Measurements from ENCODE around the gene PTH1R.

The PTH1R gene

GRCh38 chr3:46853441-46854415, 23.8 kb upstream of the PTH1R start:
- Histone ChIP-seq H3K4me2 (ENCODE audit: insufficient read depth, low read length) (no peak overlapping the region), H3K4me3 (ENCODE audit: low read depth in 1 of 2, low read length in 2 of 2) (no peak overlapping the region), H2AFZ (ENCODE audit: low read depth, low read length) (no peak overlapping the region), H3K79me2 (ENCODE audit: insufficient read depth, low read length) (no peaks in the 10 kb centered on the region), H3K9me3 (ENCODE audit: insufficient read depth, low read length, severe bottlenecking) (no peaks in the 10 kb centered on the region), H4K20me1 (ENCODE audit: insufficient read depth, low read length) (no peaks in the 10 kb centered on the region), H3K27me3 (ENCODE audit: insufficient read depth, low read length, poor library complexity) (no peaks in the 10 kb centered on the region), H3K36me3 (ENCODE audit: insufficient read depth, low read length) (no peaks in the 10 kb centered on the region), H3K9ac (ENCODE audit: low read depth, low read length) (no peak overlapping the region), H3K4me1 (ENCODE audit: insufficient read depth, low read length) (no peaks in the 10 kb centered on the region), H3K27ac (ENCODE audit: low read length) (no peak overlapping the region)
- no peak for ATAC-seq (ENCODE audit: insufficient read depth, low read depth)
- TF ChIP-seq CTCF (IDR thresholded peaks at IDR 0.05; ENCODE audit: borderline replicate concordance, extremely low read depth, low read length, poor library complexity, severe bottlenecking), result no peak
- TF ChIP-seq EZH2 (IDR thresholded peaks at IDR 0.05; ENCODE audit: borderline replicate concordance, low read depth, low read length, severe bottlenecking), result no peak
- DNase-seq, result no peak

GRCh38 chr3:46854555-46854991, 22.9 kb upstream of the PTH1R start:
- H3K9me3 ChIP-seq (ENCODE audit: insufficient read depth, low read length, severe bottlenecking), result no peaks in the 10 kb centered on the region
- no peaks in the 10 kb centered on the region for H3K36me3 ChIP-seq (ENCODE audit: insufficient read depth, low read length)
- H3K27ac ChIP-seq (ENCODE audit: low read length), result no peak overlapping the region
- ATAC-seq (ENCODE audit: insufficient read depth, low read depth), result no peak
- H3K79me2 ChIP-seq (ENCODE audit: insufficient read depth, low read length), result no peaks in the 10 kb centered on the region
- no peaks in the 10 kb centered on the region for H3K27me3 ChIP-seq (ENCODE audit: insufficient read depth, low read length, poor library complexity)
- no peak overlapping the region for H3K4me3 ChIP-seq (ENCODE audit: low read depth in 1 of 2, low read length in 2 of 2)
- H3K9ac ChIP-seq (ENCODE audit: low read depth, low read length), result no peak overlapping the region
- TF ChIP-seq EZH2 (IDR thresholded peaks at IDR 0.05; ENCODE audit: borderline replicate concordance, low read depth, low read length, severe bottlenecking), result no peak
- TF ChIP-seq CTCF (IDR thresholded peaks at IDR 0.05; ENCODE audit: borderline replicate concordance, extremely low read depth, low read length, poor library complexity, severe bottlenecking), result no peak
- H2AFZ ChIP-seq (ENCODE audit: low read depth, low read length), result no peak overlapping the region
- no peak for DNase-seq
- H3K4me1 ChIP-seq (ENCODE audit: insufficient read depth, low read length), result no peaks in the 10 kb centered on the region
- no peak overlapping the region for H3K4me2 ChIP-seq (ENCODE audit: insufficient read depth, low read length)
- H4K20me1 ChIP-seq (ENCODE audit: insufficient read depth, low read length), result no peaks in the 10 kb centered on the region

GRCh38 chr3:46856576-46857471, 20.7 kb upstream of the PTH1R start:
- H3K27ac ChIP-seq (ENCODE audit: low read length), result no peak overlapping the region
- H3K4me3 ChIP-seq (ENCODE audit: low read depth in 1 of 2, low read length in 2 of 2), result no peak overlapping the region
- no peaks in the 10 kb centered on the region for H3K79me2 ChIP-seq (ENCODE audit: insufficient read depth, low read length)
- no peak overlapping the region for H2AFZ ChIP-seq (ENCODE audit: low read depth, low read length)
- H3K9ac ChIP-seq (ENCODE audit: low read depth, low read length), result no peak overlapping the region
- no peak overlapping the region for H3K4me2 ChIP-seq (ENCODE audit: insufficient read depth, low read length)
- TF ChIP-seq CTCF (IDR thresholded peaks at IDR 0.05; ENCODE audit: borderline replicate concordance, extremely low read depth, low read length, poor library complexity, severe bottlenecking) (no peak), EZH2 (IDR thresholded peaks at IDR 0.05; ENCODE audit: borderline replicate concordance, low read depth, low read length, severe bottlenecking) (no peak)
- H3K36me3 ChIP-seq (ENCODE audit: insufficient read depth, low read length), result no peaks in the 10 kb centered on the region
- H3K4me1 ChIP-seq (ENCODE audit: insufficient read depth, low read length), result no peaks in the 10 kb centered on the region
- H3K9me3 ChIP-seq (ENCODE audit: insufficient read depth, low read length, severe bottlenecking), result no peaks in the 10 kb centered on the region
- DNase-seq (no peak), ATAC-seq (ENCODE audit: insufficient read depth, low read depth) (no peak)
- H3K27me3 ChIP-seq (ENCODE audit: insufficient read depth, low read length, poor library complexity), result no peaks in the 10 kb centered on the region
- H4K20me1 ChIP-seq (ENCODE audit: insufficient read depth, low read length), result no peaks in the 10 kb centered on the region
